AG09309 (cell line): ENCODE data around the gene WASF2.
"Not testable (repeated sequence)": the region's sequence is repeated elsewhere in the genome, so short reads cannot be mapped to it uniquely, and the experiment has no call there.

Source experiments
- DNase-seq: peaks from one replicate; pipeline ENCODE4 v3.0.0-alpha.2; 2010; ENCODE audit warnings: low read depth
- H3K4me3 ChIP-seq: 2 replicates; pipeline ENCODE4 v1.5.1; 2011; ENCODE audit warnings: mild to moderate bottlenecking, low read depth, low read length, moderate library complexity; ENCODE audit not compliant: control insufficient read depth
- TF ChIP-seq, protein P1 (sequence below): IDR thresholded peaks from 2 replicates; pipeline ENCODE4 v1.5.1; 2011; ENCODE audit warnings: mild to moderate bottlenecking, low read depth, low read length, inconsistent platforms; ENCODE audit not compliant: insufficient read depth, control insufficient read depth; ENCODE audit errors: missing control alignments

The WASF2 gene

DNA sequence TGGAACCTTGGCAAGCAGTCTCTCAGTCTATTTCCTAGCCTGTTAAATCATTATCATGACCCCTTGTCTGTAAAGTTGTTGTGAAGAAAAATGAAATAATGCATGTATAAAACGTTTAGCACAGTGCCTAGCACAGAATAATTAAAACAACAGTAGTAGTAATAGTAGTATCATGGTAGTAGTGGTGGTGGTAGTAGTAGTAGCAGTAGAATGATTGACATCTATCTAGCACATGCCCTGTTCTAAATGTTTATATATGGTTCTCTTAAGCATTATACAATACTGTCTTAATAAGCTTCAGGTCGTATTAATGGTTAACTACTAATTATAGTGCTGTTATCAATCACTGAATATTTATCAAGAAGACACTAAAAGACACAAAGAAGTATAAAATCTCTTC lies 50.8 kb downstream of the WASF2 start:
- TF ChIP-seq, protein P1, sequence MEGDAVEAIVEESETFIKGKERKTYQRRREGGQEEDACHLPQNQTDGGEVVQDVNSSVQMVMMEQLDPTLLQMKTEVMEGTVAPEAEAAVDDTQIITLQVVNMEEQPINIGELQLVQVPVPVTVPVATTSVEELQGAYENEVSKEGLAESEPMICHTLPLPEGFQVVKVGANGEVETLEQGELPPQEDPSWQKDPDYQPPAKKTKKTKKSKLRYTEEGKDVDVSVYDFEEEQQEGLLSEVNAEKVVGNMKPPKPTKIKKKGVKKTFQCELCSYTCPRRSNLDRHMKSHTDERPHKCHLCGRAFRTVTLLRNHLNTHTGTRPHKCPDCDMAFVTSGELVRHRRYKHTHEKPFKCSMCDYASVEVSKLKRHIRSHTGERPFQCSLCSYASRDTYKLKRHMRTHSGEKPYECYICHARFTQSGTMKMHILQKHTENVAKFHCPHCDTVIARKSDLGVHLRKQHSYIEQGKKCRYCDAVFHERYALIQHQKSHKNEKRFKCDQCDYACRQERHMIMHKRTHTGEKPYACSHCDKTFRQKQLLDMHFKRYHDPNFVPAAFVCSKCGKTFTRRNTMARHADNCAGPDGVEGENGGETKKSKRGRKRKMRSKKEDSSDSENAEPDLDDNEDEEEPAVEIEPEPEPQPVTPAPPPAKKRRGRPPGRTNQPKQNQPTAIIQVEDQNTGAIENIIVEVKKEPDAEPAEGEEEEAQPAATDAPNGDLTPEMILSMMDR = no peak
- no peak overlapping the region for H3K4me3 ChIP-seq
- DNase-seq = no peak

DNA sequence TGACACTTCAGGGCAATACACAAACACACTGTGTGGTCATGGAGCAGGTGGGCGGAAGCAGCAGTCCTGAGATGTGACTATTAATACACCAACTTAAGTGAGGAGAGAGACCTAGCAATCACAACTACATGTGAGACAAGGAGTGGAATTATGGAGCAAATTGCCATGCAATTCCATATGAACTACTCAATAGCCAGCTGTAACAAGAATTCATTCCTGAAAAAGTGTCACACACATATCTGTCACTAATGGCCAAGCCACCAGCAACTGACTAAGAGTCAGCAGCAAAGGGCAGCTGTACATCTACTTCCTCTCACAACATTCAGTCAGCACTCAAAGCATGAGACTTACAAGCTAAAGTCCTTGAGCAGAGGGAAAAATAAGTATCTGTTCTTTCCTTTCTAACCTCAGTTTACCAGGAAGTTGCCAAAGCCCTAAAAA lies 51.3 kb downstream of the WASF2 start:
- TF ChIP-seq, protein P1 = no peak
- no peak for DNase-seq
- H3K4me3 ChIP-seq = no peak overlapping the region

DNA sequence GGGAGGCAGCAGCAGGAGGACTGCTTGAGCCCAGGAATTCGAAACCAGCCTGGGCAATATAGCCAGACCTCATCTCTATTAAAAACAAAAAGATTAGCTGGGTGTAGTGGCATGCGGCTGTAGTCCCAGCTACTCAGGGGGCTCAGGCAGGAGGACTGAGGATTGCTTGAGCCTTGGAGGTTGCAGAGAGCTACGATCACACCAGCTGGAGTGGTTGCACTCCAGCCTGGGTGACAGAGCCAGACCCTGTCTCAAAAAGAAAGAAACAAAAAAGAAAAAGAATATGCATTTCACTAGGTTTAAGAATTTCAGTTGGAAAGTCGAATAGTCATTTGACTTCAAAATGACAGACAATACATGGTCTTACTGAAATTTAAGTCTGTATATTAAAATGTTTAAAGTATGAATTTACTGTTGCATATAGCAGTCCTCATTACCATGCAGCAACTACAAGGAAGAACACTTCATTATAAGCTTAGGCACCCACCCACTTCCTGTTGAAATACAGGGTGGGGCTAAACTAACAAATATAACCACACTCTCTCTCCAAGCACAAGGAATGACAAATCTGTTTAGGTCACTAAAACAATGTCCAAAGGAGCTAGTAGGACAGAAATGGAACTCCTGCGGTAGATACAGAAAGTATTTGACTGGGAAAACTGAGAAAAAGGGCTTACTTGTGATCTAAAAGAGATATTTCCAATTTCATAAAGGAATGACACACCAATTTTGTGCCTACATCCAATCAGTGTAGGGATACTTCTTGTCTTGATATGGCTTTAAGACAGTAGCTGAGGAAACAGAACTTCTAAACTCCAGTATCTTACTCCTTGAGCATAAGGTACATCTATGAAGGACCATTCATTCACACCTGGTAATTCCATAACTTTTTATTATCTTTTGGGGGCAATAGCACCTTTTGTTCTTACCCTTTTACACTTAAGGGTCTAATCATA lies 53.5 kb downstream of the WASF2 start:
- no peak overlapping the region for H3K4me3 ChIP-seq
- DNase-seq = peak; percentile 17
- TF ChIP-seq, protein P1 = no peak

DNA sequence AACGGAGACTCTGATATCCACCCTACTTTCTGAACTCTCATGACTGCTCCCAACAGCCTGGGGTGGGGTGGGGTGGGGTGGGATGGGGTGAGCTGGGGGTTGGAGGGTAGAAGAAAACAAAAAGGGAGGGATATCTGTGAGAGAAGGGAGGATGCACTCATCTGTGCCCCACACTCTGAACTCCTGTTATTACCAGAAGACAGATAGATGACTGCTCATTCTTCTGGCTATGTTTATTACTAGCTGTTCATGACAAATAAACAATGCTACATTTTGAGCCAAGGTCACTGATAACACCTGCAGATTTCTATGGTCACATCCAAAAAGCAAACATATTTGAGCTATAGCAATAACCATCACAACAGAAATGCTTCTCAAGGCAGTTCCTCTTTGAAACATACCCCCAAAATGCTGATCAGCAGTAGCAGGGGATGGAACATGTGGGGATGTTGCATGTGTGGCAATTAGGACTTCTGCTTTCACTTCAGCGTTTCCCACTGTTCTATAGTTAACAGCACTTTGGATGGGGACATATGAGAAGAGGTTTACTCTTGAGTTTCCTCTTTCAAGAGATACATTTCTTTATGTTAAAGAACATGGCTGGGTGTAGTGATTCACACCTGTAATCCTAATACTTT lies 54.3 kb downstream of the WASF2 start:
- TF ChIP-seq, protein P1 = no peak
- no peak overlapping the region for H3K4me3 ChIP-seq
- DNase-seq = no peak

DNA sequence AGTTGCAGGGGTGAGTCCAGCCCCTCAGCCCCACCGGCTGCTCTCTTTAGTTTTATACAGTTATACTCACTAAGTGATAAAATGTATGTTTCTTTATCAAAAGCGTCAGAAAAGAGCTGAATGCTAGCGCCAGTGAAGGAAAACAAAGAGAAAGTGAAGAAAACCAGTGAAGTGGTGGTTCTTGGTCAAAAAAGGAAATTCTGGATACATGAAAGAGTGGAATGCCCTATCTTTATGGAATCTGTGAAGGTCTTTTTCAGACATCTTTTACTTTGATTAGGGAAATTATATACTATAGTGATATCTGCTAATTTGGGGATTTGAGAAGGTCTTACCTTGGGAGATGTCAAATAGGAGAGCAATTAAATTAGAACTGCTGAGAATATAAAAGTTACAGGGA lies 56.3 kb downstream of the WASF2 start:
- TF ChIP-seq, protein P1 = no peak
- no peak for DNase-seq
- H3K4me3 ChIP-seq = no peak overlapping the region

DNA sequence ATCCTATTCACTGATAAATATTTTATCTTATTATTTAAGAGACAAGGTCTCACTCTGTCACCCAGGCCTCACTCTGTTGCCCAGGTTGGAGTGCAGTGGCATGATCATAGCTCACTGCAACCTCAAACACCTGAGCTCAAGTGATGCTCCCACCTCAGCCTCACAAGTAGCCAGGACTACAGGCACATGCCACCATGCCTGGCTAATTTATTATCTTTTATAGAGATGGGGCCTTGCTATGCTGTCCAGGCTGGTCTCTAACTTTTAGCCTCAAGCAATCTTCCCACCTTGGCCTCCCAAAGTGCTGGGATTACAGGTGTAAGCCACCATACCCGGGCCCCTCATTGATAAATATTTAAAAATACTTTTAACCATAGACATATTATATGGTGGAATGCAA lies 57.2 kb downstream of the WASF2 start:
- not testable (repeated sequence) for DNase-seq, H3K4me3 ChIP-seq

DNA sequence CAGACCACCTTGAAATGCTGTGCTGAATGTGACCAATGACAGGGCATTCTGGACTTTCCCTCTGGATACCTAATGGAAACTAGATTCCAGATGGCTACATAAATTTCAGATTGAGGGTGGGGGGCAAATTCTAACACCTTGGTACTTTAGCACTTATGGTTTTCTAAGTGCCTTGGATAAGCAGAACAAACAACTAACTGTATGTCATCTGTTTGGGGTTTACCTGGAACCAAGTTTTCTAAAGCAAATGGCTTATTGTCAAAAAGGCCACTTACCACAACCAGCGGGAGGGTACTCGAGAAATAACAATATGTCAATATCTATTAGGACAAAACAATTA lies 58.4 kb downstream of the WASF2 start:
- DNase-seq = no peak
- TF ChIP-seq, protein P1 = no peak
- no peak overlapping the region for H3K4me3 ChIP-seq
